GM23338 (cell line): ENCODE measurements around the gene SCAPER.

Experiments
- CTCF ChIP-seq, 2 experiments: fragments of 200-600 bp in 1 of 2; sonication (generic) in 1 of 2; conservative IDR thresholded peaks; 2 replicates each; pipeline versions ENCODE4 v1.5.1 to v1.6.1; 2016 to 2017; ENCODE audit warnings: antibody characterized with exemption in 2 of 2, low read depth in 2 of 2, mild to moderate bottlenecking in 2 of 2, moderate library complexity in 1 of 2
- EZH2 ChIP-seq: fragments of 200-600 bp; sonication (generic); IDR thresholded peaks from one replicate; pipeline ENCODE4 v1.8.0; 2017; ENCODE audit warnings: antibody characterized with exemption, mild to moderate bottlenecking, low read depth; ENCODE audit not compliant: unreplicated experiment
- POLR2AphosphoS5 ChIP-seq: IDR thresholded peaks from 2 replicates; pipeline ENCODE4 v1.6.1; 2016; ENCODE audit warnings: antibody characterized with exemption, low read depth
- TF ChIP-seq, protein P1 (sequence below): IDR thresholded peaks from one replicate; pipeline ENCODE4 v1.6.1; 2018; ENCODE audit warnings: antibody characterized with exemption; ENCODE audit not compliant: unreplicated experiment

DNA sequence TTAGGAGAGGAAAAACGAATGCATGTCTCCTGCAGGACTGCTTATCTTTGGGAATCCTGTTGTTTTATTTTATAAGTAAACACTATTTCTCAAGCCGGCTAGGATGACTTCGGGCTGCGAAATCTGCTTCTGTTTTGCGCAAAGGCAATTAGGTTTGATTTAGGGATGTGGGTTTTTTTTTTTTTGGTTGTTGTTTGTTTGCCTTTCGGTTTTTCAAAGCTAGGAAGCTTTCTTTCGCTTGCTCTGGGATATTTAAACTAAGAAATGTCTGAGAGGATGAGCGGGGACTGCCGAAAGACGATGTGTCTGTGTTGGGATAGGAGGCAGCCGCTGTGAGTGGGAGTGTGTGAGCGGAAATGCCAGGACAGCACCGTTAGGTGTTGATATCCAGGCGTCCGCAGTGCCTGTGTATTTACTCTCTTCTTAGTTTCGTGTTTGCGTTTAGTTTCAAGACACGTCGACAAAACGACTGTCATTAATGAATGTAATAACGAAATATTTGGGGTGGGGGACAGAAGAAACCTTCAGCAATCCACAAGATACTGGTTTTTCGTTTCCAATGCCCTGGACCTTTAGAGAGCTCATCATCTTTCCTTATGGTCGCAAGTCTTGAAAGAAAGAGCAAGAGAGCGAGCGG lies 568.0 kb downstream of the SCAPER start:
- TF ChIP-seq, protein P1, sequence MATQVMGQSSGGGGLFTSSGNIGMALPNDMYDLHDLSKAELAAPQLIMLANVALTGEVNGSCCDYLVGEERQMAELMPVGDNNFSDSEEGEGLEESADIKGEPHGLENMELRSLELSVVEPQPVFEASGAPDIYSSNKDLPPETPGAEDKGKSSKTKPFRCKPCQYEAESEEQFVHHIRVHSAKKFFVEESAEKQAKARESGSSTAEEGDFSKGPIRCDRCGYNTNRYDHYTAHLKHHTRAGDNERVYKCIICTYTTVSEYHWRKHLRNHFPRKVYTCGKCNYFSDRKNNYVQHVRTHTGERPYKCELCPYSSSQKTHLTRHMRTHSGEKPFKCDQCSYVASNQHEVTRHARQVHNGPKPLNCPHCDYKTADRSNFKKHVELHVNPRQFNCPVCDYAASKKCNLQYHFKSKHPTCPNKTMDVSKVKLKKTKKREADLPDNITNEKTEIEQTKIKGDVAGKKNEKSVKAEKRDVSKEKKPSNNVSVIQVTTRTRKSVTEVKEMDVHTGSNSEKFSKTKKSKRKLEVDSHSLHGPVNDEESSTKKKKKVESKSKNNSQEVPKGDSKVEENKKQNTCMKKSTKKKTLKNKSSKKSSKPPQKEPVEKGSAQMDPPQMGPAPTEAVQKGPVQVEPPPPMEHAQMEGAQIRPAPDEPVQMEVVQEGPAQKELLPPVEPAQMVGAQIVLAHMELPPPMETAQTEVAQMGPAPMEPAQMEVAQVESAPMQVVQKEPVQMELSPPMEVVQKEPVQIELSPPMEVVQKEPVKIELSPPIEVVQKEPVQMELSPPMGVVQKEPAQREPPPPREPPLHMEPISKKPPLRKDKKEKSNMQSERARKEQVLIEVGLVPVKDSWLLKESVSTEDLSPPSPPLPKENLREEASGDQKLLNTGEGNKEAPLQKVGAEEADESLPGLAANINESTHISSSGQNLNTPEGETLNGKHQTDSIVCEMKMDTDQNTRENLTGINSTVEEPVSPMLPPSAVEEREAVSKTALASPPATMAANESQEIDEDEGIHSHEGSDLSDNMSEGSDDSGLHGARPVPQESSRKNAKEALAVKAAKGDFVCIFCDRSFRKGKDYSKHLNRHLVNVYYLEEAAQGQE: no peak
- TF ChIP-seq CTCF (conservative IDR thresholded peaks at IDR 0.05; ENCODE audit: low read depth in 2 of 2) (no peak), EZH2 (peak; percentile 82), POLR2AphosphoS5 (no peak)
